T-helper 9 cell (primary cell): ENCODE results near the gene ENO4.

ENCODE experiments used
- DNase-seq: peaks from one replicate; pipeline ENCODE4 v3.0.0-alpha.2; 2020
- total RNA-seq, 2 donors: gene quantifications; one replicate each; lab custom pipeline; 2026; lab: John Stamatoyannopoulos, UW

ENO4 gene, protein sequence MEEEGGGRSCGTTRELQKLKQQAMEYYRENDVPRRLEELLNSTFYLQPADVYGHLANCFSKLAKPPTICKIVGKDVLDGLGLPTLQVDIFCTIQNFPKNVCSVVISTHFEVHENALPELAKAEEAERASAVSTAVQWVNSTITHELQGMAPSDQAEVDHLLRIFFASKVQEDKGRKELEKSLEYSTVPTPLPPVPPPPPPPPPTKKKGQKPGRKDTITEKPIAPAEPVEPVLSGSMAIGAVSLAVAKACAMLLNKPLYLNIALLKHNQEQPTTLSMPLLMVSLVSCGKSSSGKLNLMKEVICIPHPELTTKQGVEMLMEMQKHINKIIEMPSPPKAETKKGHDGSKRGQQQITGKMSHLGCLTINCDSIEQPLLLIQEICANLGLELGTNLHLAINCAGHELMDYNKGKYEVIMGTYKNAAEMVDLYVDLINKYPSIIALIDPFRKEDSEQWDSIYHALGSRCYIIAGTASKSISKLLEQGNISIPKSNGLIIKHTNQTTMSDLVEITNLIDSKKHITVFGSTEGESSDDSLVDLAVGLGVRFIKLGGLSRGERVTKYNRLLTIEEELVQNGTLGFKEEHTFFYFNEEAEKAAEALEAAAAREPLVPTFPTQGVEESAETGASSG
- total RNA-seq: 0 reads per million in 2 donors

DNA sequence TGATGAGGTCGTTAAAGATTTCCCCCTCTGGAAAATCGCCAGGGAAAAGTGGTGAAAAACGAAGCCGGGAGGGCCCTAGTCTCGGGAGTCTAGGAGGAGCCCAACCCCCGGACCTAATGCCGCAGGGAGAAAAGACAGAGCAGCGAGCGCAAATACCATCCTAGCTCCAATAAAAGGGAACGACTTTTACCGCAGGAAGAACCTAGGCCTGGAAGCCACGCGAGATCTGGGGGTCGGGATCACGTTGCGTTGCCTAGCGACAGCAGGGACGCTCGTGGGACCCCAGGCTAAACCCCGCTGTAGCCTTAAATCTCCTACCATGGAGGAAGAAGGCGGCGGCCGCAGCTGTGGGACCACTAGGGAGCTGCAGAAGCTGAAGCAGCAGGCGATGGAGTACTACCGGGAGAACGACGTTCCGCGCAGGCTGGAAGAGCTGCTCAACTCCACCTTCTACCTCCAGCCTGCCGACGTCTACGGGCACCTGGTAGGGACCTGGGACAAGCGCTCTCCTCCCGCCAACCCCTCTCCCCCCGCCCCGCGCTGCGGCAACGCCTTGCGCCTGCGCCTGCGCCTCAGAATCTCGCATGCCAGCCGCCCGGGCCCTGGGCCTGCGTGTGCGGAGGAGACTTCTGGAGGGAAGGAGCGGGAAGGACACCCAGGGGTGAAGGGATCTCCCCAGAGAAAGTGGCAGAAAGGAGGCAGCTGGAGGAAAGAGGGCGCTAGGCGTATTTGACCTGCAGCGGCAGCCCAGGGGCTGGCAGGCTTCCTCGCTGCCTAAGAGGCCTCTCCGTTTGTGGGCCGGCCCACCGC is at the start of gene ENO4:
Gene ENO4 (plus strand): TSS at position 252 of the 810 bp plus-strand sequence. CDS start 68 bp downstream, at position 320.
- no peak for DNase-seq

DNA sequence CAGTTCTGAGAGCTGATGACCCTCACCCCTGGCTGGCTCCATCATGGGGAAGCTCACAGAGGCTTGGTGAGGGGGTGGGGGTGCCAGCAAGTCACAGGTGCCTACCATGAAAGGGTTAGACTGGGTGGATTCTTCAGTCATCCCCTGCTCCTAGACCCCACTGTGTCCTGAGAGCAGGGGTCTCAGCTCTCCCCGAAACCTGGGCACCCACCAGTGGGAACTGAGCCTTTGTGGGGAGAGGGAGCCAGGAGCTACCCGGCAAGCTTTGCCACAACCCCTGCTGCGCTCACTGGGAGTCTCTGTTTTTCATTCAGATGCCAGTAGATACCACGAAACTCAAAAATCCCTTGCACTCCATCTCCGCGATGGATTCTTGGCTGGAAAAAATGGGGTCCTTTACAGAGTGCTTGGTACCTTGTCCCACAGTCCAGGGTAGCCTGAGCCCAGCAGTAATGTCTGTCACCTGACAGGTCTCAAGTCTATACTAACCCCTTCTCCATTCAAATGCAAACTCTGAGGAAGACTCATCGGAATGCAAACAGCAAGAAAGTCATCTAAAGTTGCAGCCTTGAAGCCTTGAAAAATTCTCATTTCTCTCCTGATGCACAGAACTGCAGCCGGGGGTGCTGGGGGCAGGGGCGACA is 48.9 kb upstream of the ENO4 start:
- DNase-seq: no peak

DNA sequence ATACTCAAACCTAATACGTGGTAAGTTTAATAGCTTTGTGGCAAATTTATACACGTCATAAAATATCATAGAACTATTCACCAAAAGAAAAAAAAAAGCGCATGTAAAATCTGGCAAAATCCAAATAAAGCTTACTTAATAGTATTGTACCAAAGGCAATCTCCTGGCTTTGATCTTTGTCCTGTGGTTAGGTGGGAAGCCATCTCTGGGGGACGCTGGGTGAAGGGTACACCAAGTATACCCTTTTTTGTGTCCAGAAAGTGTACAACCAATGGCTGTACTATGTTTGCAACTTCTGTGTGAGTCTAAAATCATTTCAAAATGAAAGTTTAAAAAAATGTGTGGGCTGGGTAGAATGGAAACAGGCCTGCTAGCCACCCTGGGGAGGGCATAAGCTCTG is 47.6 kb upstream of the ENO4 start:
- no peak for DNase-seq

DNA sequence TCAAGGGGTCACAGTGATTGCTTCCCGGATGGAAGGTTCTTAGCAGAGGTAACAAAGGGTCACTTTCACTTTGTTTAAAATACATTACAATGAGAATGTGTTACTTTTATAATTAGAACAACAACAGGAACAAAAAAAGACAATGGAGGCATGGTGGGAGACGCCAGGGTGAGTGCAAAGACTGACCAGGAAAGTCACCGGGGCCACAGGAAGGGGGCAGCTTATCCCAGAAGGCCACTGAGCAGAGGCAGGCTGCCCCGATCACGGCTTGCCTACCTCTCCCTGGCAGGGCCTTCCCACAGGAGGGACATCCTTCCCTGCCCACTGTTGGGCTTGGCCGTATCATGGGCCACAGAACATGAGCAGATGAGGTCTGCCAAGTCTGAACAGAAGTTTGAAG is 46.8 kb upstream of the ENO4 start:
- DNase-seq: no peak

- DNase-seq: no peak
These were observed 46.4 kb upstream of the ENO4 start for GRCh38 chr10:116802876-116803275.

DNA sequence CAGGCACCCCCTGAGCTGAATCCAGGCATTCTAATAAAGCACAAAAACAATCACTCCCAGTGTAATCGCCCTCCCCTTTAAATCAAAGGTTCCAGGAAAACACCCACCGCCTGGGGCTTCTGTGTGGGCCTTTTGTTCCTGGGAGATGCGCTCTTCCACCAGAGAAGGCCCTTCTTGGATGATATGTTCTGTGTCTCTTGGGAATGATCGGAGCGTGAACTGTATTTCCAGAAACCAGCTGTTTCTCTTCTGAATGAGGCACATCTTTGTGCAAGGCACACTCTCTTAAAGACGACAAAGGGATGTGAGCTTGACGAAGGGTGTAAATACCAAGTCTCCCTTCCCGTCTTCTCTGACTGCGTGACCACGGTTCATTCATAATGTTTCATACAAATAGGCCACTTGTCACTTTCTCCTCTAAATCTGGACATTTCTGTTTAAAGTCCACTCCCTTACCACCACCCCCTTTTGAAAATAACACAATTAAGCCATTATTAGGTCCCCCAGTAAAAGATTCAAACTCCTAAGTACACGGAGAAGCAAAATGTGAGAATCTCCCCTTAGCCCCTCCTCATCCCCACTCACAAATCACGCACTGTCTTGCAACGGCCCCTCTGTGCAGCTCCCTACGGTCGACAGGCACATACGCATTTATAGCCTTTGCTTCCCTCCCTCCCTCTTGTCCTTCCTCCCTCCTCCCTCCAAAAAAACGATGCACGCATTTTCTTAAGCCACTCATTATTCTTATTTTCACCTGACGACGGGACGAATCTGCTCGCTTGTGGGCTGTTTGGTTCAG is 45.6 kb upstream of the ENO4 start:
- no peak for DNase-seq

GRCh38 chr10:116808706-116809105 is 40.6 kb upstream of the ENO4 start:
- no peak for DNase-seq

GRCh38 chr10:116809483-116810119 is 39.7 kb upstream of the ENO4 start:
- DNase-seq: no peak

- no peak for DNase-seq
These were observed 39.2 kb upstream of the ENO4 start for GRCh38 chr10:116810120-116810500.

DNA sequence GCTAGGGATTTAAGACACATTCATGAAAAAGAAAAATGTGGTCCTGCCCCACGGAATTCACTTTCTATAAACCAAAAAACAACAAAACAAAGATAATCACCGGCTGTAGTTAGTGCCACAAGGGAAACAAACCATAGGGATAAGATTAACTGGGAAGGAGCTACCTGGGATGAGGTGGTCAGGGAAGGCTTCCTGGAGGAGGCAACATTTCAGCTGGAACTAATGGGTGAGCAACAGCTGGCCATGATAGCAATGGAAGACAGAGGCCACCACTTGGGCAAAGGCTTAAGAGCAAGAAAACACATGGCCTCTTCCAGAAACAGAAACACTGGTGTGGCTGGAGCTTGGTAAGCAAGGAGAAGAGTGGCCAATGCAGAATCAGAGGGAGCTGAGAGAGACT is 38.4 kb upstream of the ENO4 start:
- no peak for DNase-seq

GRCh38 chr10:116811691-116812090 is 37.6 kb upstream of the ENO4 start:
- DNase-seq: no peak

DNA sequence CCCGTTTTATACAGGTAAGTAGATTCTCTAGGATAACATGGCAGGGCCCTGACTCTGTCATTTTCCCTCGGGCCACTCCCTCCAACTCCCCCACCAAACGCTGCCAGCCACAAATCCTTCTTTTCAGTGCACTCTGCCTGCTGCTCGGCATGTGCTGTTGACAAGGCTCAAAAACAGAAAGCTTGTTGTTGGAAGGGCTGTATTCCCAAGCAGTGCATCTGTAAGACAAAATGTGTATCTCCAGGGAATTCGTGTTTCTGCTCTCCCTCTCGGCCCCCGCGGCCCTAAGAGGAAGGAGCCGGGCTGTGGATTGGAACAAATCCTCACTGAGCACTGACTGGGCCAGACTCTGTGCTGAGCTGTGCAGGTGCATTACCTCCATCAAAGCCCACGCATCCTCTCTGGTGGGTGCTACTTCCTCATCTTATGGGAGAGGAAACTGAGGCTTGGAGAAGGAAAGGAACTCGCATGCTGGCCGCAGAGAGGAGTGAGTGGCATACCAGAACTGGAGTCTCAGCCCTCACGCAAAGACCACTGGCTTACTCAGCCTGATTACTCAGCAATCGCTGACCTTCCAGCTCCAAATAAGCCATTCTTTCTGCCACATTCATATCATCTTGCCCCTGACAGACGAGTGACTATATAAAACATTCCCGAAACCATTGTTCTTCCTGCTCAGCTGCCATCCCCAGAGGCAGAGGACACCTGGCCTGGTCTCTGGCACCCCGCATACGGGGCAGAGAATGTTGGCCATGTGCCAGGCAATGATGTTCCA is 33.5 kb upstream of the ENO4 start:
- no peak for DNase-seq

- DNase-seq: no peak
These were observed 32.1 kb upstream of the ENO4 start for GRCh38 chr10:116817178-116817577.

GRCh38 chr10:116817780-116818343 is 31.4 kb upstream of the ENO4 start:
- DNase-seq: no peak

DNA sequence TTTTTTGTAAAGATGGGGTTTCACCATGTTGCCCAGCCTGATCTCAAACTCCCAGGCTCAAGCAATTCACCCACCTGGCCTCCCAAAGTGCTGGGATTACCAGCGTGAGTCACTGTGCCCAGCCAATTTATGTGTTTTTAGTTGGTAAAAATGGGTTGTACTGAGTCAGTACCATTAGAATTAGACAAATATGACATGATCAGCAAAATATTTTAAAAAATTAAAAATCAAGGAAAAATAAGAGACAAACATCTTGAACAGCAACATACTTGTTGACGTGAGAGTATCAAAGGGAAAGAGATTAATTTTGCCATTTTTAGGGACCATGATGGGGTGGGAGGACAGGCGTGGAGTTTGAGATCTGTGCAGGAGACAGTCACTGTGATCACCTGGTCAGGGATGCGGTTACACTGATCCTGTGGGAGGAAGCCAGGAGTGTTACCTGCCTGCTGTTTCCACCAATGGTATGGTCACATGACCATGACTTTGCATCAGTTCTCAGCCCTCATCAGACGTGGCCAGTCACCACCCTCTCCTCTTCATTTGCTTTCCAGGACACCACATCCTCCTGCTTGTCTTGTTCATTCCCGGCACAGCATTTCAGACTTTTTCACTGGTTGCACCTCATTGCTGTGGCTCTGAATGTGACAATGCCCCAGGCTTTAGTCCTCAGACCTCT is 29.2 kb upstream of the ENO4 start:
- no peak for DNase-seq

DNA sequence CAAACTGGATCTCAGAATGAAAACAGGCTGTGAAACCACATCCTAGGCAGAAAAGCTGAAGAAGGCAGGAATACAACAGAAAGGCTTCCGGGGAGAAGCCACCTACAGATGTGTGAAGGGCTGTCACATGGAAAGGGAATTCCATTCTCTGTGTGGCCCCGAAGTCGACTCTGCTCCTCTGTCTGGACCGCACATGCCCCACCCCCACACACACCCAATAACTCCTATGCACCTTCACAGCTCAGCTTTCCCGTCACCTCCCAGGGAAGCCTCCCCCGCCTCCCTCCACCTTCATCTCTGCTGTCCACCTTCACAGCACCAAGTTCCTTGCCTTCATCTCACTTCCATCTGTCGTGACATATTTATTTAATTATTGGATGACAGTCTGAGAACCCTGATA is 23.4 kb upstream of the ENO4 start:
- DNase-seq: no peak

GRCh38 chr10:116826803-116827202 is 22.5 kb upstream of the ENO4 start:
- DNase-seq: no peak

DNA sequence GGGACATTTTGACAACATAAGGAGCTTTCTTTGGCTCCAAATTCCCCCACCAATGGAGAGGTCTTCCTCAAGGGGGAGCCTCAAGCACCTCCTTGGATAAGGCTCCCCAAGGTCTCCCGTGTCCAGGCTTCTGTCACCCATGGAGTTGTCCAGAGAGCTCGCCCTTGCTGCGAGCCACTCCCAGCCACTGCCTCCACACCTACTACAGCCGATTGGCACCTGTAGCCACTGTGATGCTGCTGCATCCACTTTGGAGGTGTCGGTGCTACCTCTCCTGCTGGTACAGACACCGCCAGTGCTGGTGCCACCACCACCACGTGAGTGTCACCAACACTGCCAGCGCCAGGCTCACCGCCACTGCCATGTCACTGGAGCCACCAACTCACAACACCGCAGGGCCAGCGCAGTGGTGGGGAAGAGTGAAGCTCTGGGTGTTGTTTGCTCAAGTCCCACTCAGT is 22.1 kb upstream of the ENO4 start:
- DNase-seq: no peak

GRCh38 chr10:116828116-116828515 is 21.2 kb upstream of the ENO4 start:
- DNase-seq: no peak

- no peak for DNase-seq
These were observed 19.6 kb upstream of the ENO4 start for GRCh38 chr10:116829711-116830110.
